Panc1 (cell line): ENCODE results near the gene ABO.

ENCODE experiments used
- POLR2AphosphoS5 ChIP-seq: IDR thresholded peaks from 2 replicates; pipeline ENCODE4 v1.6.1; 2012; ENCODE audit warnings: mild to moderate bottlenecking, low read depth, low read length, moderate library complexity
- TF ChIP-seq, protein P1 (sequence below): fragments of 450-650 bp; IDR thresholded peaks from 2 replicates; pipeline ENCODE4 v1.5.1; 2017; ENCODE audit warnings: mild to moderate bottlenecking

DNA sequence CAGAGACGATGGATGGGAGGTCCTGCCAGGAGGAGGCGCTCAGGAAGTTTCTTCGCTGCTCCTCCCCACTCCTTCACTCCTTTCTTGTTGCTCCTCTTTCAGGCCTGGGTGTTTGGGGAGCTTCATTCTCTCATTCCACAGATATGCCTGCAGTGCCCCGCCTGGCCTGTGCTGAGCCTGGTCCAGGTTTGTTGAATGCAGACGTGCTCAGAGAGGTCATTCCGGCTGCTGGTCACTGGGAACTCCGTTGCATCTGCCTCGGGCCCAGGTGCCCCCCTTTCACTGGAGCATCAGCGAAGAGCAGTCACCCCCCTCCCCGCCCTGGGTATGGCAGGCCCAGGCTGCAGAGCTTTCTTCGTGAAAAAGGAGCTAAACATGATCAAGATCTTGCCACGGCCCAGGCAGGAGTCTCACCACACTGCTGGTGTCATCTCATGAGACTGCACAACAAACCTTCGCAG lies 45.5 kb upstream of the ABO start:
- TF ChIP-seq, protein P1, sequence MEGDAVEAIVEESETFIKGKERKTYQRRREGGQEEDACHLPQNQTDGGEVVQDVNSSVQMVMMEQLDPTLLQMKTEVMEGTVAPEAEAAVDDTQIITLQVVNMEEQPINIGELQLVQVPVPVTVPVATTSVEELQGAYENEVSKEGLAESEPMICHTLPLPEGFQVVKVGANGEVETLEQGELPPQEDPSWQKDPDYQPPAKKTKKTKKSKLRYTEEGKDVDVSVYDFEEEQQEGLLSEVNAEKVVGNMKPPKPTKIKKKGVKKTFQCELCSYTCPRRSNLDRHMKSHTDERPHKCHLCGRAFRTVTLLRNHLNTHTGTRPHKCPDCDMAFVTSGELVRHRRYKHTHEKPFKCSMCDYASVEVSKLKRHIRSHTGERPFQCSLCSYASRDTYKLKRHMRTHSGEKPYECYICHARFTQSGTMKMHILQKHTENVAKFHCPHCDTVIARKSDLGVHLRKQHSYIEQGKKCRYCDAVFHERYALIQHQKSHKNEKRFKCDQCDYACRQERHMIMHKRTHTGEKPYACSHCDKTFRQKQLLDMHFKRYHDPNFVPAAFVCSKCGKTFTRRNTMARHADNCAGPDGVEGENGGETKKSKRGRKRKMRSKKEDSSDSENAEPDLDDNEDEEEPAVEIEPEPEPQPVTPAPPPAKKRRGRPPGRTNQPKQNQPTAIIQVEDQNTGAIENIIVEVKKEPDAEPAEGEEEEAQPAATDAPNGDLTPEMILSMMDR = no peak
- no peak for TF ChIP-seq POLR2AphosphoS5
